ENCODE measurements around the gene PRKAR2B.

Gene PRKAR2B

DNA sequence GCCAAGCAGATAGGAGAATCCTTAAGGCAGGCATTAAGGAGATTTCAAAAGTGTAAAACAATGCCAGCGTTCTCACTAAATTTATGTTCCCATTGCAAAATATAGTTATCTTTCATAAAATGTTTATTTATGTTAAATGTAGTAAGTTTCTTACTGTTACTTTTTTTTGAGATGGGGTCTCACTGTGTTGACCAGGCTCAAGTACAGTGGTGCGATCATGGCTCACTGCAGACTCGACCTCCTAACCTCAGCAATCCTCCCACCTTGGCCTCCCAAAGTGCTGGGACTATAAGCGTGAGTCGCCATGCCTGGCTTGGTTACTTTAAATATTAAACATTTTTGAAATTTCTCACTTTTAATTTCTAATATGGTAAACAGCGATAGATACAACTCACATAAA lies 31.8 kb upstream of the PRKAR2B start:
- TF ChIP-seq, protein P1, sequence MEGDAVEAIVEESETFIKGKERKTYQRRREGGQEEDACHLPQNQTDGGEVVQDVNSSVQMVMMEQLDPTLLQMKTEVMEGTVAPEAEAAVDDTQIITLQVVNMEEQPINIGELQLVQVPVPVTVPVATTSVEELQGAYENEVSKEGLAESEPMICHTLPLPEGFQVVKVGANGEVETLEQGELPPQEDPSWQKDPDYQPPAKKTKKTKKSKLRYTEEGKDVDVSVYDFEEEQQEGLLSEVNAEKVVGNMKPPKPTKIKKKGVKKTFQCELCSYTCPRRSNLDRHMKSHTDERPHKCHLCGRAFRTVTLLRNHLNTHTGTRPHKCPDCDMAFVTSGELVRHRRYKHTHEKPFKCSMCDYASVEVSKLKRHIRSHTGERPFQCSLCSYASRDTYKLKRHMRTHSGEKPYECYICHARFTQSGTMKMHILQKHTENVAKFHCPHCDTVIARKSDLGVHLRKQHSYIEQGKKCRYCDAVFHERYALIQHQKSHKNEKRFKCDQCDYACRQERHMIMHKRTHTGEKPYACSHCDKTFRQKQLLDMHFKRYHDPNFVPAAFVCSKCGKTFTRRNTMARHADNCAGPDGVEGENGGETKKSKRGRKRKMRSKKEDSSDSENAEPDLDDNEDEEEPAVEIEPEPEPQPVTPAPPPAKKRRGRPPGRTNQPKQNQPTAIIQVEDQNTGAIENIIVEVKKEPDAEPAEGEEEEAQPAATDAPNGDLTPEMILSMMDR (IDR thresholded peaks at IDR 0.05) = no peak
- no peaks in the 10 kb centered on the region for H3K9me3 ChIP-seq

DNA sequence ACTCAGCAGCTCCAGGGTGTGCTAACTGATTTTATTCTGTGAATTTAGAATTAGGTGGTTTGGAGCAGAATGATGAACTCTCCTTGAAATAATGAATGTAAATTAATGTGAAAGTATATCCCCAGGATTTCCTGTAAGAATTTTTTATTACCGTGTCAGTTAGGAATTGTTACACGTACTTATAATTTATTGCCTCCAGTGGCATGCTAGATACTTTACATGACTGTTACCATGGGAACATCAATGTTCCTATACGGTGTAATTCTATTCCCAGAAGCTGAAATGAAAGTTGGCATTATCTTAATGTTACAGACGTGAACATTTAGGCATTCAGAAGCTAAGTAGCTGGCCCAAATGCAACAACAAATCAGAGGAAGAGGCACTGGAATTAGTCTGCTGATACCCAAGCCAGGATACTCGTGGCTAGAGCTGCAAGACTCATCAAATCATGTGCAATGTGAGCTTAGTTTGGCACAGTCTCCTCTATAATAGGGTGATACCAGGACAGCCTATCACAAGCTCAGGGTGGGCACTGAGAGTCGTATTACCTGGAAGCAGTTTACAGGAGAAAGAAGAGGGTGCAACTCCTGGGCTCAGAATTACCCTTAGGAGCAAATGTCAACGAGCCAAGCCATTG lies 30.0 kb upstream of the PRKAR2B start:
- Histone ChIP-seq H3K4me1 (ENCODE audit: control insufficient read depth in 1 of 2, insufficient read depth in 1 of 2, low read depth in 1 of 2, low read length in 1 of 2) (no peaks in the 10 kb centered on the region), H3K27ac (no peak overlapping the region), H3K36me3 (no peaks in the 10 kb centered on the region), H3K9me3 (no peaks in the 10 kb centered on the region), H3K27me3 (no peaks in the 10 kb centered on the region), H3K4me3 (ENCODE audit: low read depth in 1 of 2, low read length in 1 of 2) (no peak overlapping the region)
- TF ChIP-seq, protein P1 (IDR thresholded peaks at IDR 0.05) = no peak

More for the DNA sequence above, 31.8 kb upstream of the PRKAR2B start:
- no peak overlapping the region for H3K4me3 ChIP-seq (ENCODE audit: low read depth in 1 of 2, low read length in 1 of 2)
- no peaks in the 10 kb centered on the region for H3K27me3 ChIP-seq
- no peak overlapping the region for H3K27ac ChIP-seq
- H3K36me3 ChIP-seq = no peaks in the 10 kb centered on the region
- no peaks in the 10 kb centered on the region for H3K4me1 ChIP-seq (ENCODE audit: control insufficient read depth in 1 of 2, insufficient read depth in 1 of 2, low read depth in 1 of 2, low read length in 1 of 2)

DNA sequence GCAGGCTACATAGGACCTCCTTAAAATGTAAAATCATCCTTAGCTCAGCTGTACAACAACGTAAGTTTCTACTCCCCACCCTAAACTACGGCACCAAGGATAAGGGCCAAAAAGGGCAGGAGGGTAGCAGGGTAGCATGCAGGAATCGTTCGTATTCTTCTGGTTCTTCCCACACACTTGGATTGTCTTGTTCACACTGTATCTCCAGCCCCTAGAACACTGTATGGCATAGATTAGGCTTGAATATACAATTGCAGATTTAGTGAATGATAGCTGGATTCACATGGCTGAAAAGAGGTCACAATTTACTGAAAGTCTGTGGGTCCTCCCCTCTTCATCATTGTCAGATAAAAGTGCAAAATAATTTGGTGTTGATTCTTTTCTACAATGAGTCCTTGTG lies 28.2 kb upstream of the PRKAR2B start:
- Histone ChIP-seq H3K9me3 (no peaks in the 10 kb centered on the region), H3K27ac (no peak overlapping the region), H3K27me3 (no peaks in the 10 kb centered on the region), H3K4me1 (ENCODE audit: control insufficient read depth in 1 of 2, insufficient read depth in 1 of 2, low read depth in 1 of 2, low read length in 1 of 2) (no peaks in the 10 kb centered on the region), H3K4me3 (ENCODE audit: low read depth in 1 of 2, low read length in 1 of 2) (no peak overlapping the region), H3K36me3 (no peaks in the 10 kb centered on the region)
- TF ChIP-seq, protein P1 (IDR thresholded peaks at IDR 0.05) = no peak

- H3K4me3 ChIP-seq (ENCODE audit: low read depth in 1 of 2, low read length in 1 of 2) = no peak overlapping the region
- no peaks in the 10 kb centered on the region for H3K9me3 ChIP-seq
- no peaks in the 10 kb centered on the region for H3K36me3 ChIP-seq
- TF ChIP-seq, protein P1 (IDR thresholded peaks at IDR 0.05) = no peak
- no peak overlapping the region for H3K27ac ChIP-seq
- H3K27me3 ChIP-seq = no peaks in the 10 kb centered on the region
- H3K4me1 ChIP-seq (ENCODE audit: control insufficient read depth in 1 of 2, insufficient read depth in 1 of 2, low read depth in 1 of 2, low read length in 1 of 2) = no peaks in the 10 kb centered on the region
Observed at GRCh38 chr7:107017965-107018719, 26.4 kb upstream of the PRKAR2B start.

DNA sequence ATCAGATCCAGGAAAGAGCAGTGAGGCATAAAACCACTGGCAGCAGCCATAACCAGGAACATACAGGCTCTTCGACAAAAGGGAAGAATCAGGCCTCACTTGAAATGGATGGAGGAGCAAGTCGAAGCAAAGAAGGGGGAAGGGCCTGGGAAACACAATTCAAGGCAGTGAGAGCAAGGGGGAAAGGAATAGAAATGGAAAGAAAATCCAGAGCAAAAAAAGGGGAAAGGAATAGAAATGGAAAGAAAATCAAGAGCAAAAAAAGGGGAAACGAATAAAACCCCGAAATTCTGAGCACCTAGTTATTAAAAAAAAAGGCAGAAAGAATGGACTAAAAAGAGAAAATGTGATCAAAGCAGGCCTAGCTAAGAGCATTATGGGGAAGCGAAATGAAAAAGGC lies 24.1 kb upstream of the PRKAR2B start:
- TF ChIP-seq, protein P1 (IDR thresholded peaks at IDR 0.05) = no peak
- H3K4me3 ChIP-seq (ENCODE audit: low read depth in 1 of 2, low read length in 1 of 2) = no peak overlapping the region
- H3K27ac ChIP-seq = no peak overlapping the region
- H3K27me3 ChIP-seq = no peaks in the 10 kb centered on the region
- H3K36me3 ChIP-seq = no peaks in the 10 kb centered on the region
- H3K4me1 ChIP-seq (ENCODE audit: control insufficient read depth in 1 of 2, insufficient read depth in 1 of 2, low read depth in 1 of 2, low read length in 1 of 2) = no peaks in the 10 kb centered on the region
- H3K9me3 ChIP-seq = no peaks in the 10 kb centered on the region

Data from neutrophil (primary cell).